Body of pancreas (tissue), 4 donors: ENCODE data around the gene MMRN1. TPM values are rescaled to one million over a fixed set of nuclear protein-coding genes. Genes with fewer than 3 reads are reported as not detected.
A peak's percentile ranks its signal among the peaks of the same experiment; 100 is the strongest.

Experiments
- ATAC-seq: fragments of 150-250 bp; one replicate; pipeline ENCODE4 v1.9.1; 2016
- DNase-seq, 4 donors: peaks; one replicate each; pipeline ENCODE4 v3.0.0-alpha.2; 2019
- H3K27ac ChIP-seq, 4 donors: fragments of 200-600 bp; sonication (generic); 1 replicate in 3 of 4; 2 replicates in 1 of 4; pipeline versions ENCODE4 v1.5.1 to v1.6.1; 2016 to 2019; ENCODE audit warnings: mild to moderate bottlenecking in 1 of 4, mixed read lengths in 1 of 4, moderate library complexity in 1 of 4
- H3K27me3 ChIP-seq, 2 donors: fragments of 200-600 bp; sonication (generic); one replicate each; pipeline ENCODE4 v1.6.0; 2016; ENCODE audit warnings: mild to moderate bottlenecking in 1 of 2
- H3K36me3 ChIP-seq, 2 donors: fragments of 200-600 bp; sonication (generic); replicated peaks in 1 of 2; 2 replicates each; pipeline ENCODE4 v1.5.1; 2016; ENCODE audit warnings: low read depth in 2 of 2; ENCODE audit not compliant: insufficient read depth in 1 of 2
- H3K4me1 ChIP-seq: fragments of 200-600 bp; sonication (generic); one replicate; pipeline ENCODE4 v1.6.0; 2016
- H3K4me3 ChIP-seq, 2 donors: fragments of 200-600 bp; sonication (generic); 1 replicate in 1 of 2; 2 replicates in 1 of 2; pipeline ENCODE4 v1.5.1; 2016 to 2019
- H3K9me3 ChIP-seq, 3 donors: fragments of 200-600 bp; sonication (generic); 1 replicate in 2 of 3; 2 replicates in 1 of 3; pipeline ENCODE4 v1.5.1; 2016
- POLR2A ChIP-seq, 3 donors: fragments of 450-650 bp; IDR thresholded peaks; one replicate each; pipeline ENCODE4 v1.6.1; 2016; ENCODE audit warnings: antibody characterized with exemption in 3 of 3, mild to moderate bottlenecking in 2 of 3
- WGBS, 2 donors: methylation state at CpG; one replicate each; pipeline ENCODE4 v1.1.5; 2017; 5-methylcytosine and 5-hydroxymethylcytosine counted together
- intact Hi-C: fragments of 100-400 bp; cut with DNase I; formaldehyde crosslinking; loops from one replicate; pipeline ENCODE4 v1.15.1; 2023
- total RNA-seq, 2 donors: library from RNA; depleted of rRNA; stranded (reverse); fragments of >200 nt; gene quantifications; one replicate each; pipeline ENCODE4 v1.1.0, GENCODE V29; 2016
- TF ChIP-seq, protein P1 (sequence below), 7 experiments: fragments of 450-650 bp in 4 of 7; fragments of 200-600 bp in 3 of 7; sonication (generic) in 3 of 7; IDR thresholded peaks; one replicate each; pipeline ENCODE4 v1.5.1; 2016 to 2019; ENCODE audit warnings: antibody characterized with exemption in 7 of 7

MMRN1 gene
- total RNA-seq, 2 donors from 2014 or later: 8.2 to 33.5 TPM

DNA sequence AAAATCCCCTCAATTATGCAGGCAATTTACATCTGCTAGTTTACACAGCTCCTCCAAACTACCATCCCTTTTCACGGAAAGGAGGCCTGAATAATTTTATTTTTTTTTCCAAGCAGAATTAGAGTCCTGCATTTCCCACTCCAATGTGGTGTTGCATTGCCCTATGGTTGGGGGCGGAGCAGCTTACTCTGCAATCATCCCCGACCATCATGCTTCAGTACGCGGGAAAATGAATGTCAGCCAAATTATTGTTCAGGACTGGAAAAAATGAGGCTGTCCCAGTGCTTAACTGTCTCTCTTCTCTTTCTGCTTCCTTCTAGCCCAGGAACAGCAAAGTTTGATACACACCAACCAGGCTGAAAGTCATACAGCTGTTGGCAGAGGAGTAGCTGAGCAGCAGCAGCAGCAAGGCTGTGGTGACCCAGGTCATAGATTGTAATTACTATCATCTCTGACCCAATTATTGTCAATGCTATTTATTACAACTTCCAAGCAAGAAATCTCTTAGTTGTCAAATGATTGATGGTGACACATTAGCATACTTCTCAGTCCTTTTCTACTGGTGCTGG is 28.3 kb downstream of the MMRN1 start:
- WGBS, 2 donors: 56 to 70% methylated on average over 5 of the region's 5 CpGs
- H3K4me1 ChIP-seq: no peaks in the 10 kb centered on the region
- H3K9me3 ChIP-seq: no peaks in the 10 kb centered on the region
- H3K4me3 ChIP-seq: no peak overlapping the region
- no peaks in the 10 kb centered on the region for H3K27me3 ChIP-seq
- no peak for TF ChIP-seq POLR2A (IDR thresholded peaks at IDR 0.05)
- TF ChIP-seq, protein P1, sequence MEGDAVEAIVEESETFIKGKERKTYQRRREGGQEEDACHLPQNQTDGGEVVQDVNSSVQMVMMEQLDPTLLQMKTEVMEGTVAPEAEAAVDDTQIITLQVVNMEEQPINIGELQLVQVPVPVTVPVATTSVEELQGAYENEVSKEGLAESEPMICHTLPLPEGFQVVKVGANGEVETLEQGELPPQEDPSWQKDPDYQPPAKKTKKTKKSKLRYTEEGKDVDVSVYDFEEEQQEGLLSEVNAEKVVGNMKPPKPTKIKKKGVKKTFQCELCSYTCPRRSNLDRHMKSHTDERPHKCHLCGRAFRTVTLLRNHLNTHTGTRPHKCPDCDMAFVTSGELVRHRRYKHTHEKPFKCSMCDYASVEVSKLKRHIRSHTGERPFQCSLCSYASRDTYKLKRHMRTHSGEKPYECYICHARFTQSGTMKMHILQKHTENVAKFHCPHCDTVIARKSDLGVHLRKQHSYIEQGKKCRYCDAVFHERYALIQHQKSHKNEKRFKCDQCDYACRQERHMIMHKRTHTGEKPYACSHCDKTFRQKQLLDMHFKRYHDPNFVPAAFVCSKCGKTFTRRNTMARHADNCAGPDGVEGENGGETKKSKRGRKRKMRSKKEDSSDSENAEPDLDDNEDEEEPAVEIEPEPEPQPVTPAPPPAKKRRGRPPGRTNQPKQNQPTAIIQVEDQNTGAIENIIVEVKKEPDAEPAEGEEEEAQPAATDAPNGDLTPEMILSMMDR (IDR thresholded peaks at IDR 0.05): no peak
- H3K27ac ChIP-seq: no peak overlapping the region
- intact Hi-C loops: no loop called here
- no peaks in the 10 kb centered on the region for H3K36me3 ChIP-seq
- no peak for ATAC-seq
- DNase-seq: no peak

DNA sequence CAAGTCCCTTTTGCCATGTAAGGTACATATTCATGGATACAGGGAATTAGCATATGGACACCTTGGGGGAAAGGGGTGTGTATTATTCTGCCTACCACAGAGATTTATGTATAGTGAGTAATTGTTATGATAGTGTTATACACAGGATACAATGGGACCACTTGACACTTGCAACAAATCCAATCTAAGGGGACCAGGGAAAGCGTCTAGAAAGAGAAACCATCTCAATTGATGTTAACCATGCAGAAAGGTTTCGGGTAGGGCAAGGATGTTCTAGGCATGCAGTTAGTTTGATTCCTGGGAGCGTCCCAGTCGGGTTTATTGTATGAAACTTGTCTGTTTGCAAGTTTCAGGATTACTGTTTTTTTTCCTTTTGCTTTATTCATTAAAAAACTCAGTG is 34.2 kb downstream of the MMRN1 start:
- H3K27me3 ChIP-seq: no peaks in the 10 kb centered on the region
- H3K36me3 ChIP-seq: no peaks in the 10 kb centered on the region
- H3K27ac ChIP-seq: no peak overlapping the region
- intact Hi-C loops: no loop called here
- DNase-seq: no peak
- peaks cover 0 to 12% (median 0%) of the 10 kb centered on the region in 3 donors for H3K9me3 ChIP-seq
- 69 to 77% methylated on average over 4 of the region's 4 CpGs for whole genome bisulfite sequencing, 2 donors
- TF ChIP-seq, protein P1 (IDR thresholded peaks at IDR 0.05): no peak
- TF ChIP-seq POLR2A (IDR thresholded peaks at IDR 0.05): no peak
- no peaks in the 10 kb centered on the region for H3K4me1 ChIP-seq
- no peak for ATAC-seq
- H3K4me3 ChIP-seq: no peak overlapping the region

DNA sequence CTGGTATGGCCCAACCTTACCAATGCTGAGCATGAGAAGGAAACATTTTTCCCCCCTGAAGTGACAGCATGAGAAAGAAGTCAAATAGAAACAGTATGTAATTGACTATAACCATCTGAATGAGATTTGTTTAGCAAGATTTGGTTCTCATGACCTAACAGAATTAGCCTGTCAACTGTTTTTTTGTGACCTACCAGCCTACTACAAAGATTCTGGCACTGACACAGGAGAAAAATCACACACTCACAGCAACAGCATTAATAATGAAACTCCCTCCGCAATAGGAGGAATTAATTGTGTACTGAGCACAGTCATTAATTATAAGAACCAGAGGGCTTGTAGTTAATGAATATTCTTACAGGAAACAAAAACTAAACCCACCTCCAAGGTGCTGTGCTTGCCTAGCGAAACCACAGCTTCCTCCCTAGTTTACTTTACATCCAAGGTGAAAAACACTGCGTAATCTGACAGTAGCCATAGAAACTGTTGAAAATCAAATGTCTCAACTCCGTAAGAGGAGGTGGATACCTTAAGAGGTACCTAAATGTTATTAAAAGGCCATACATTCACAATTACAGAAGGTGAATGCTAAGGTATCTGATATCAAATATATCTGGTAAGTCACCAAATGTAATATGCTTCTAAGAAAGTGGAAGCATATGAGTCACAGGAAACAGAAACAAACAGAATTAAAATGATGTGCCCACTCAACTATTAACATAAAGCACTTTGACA is 34.9 kb downstream of the MMRN1 start:
- H3K36me3 ChIP-seq: no peaks in the 10 kb centered on the region
- H3K27me3 ChIP-seq: no peaks in the 10 kb centered on the region
- peaks cover 0 to 12% (median 0%) of the 10 kb centered on the region in 3 donors for H3K9me3 ChIP-seq
- ATAC-seq (peak; percentile 71), DNase-seq (no peak)
- TF ChIP-seq, protein P1 (IDR thresholded peaks at IDR 0.05): no peak
- no peak for TF ChIP-seq POLR2A (IDR thresholded peaks at IDR 0.05)
- 29 to 30% methylated on average over 4 of the region's 4 CpGs for whole genome bisulfite sequencing, 2 donors
- H3K4me3 ChIP-seq: no peak overlapping the region
- peak overlapping the region in 3 of 4 donors; percentile 6 to 57 (median 54) for H3K27ac ChIP-seq
- H3K4me1 ChIP-seq: no peaks in the 10 kb centered on the region
- intact Hi-C loops: no loop called here

DNA sequence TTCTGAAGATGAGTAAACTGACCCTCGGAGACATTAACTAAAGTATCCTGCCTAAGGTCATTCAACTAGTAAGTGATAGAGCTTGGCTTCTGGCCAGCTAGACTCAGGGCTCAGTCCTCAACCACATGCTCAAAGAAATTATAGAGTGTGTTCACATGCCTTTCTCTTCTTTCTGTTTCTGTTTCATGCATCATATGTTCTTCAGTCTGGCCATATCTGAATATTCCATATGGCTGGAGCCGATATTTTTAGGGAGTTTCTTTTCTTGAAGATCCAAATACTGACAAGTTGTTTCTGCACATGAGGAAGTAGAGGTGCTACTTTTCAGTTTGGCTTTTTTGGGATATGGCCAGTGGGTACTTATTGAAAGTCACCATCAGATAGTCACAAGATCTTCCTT is 44.9 kb downstream of the MMRN1 start:
- TF ChIP-seq, protein P1 (IDR thresholded peaks at IDR 0.05): no peak
- no peak for TF ChIP-seq POLR2A (IDR thresholded peaks at IDR 0.05)
- Histone ChIP-seq H3K36me3 (no peaks in the 10 kb centered on the region), H3K4me3 (no peak overlapping the region), H3K27ac (no peak overlapping the region), H3K27me3 (no peaks in the 10 kb centered on the region), H3K9me3 (no peaks in the 10 kb centered on the region), H3K4me1 (no peaks in the 10 kb centered on the region)
- ATAC-seq (no peak), DNase-seq (no peak)
- intact Hi-C loops: no loop called here
- 55 to 60% methylated on average over 2 of the region's 2 CpGs for WGBS, 2 donors

DNA sequence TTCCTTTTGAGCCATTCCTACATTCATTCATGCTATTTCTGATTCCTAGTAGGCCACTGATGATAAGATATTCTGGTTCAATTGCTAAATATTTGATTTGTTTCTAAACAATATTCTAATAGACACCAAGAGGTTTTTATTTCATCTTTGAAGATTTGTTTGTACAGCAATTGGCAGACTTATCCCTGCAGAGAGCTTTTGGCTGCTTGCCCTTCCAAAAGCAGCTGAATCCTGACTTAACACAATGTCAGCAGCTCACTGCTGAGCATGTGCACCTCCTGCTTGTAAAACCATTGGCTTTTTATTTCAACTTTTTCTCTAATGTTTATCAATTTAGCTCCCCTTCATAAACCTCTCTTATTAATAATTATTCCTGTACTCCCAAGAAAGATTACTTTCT is 45.3 kb downstream of the MMRN1 start:
- Histone ChIP-seq H3K27me3 (no peaks in the 10 kb centered on the region), H3K9me3 (no peaks in the 10 kb centered on the region), H3K4me1 (no peaks in the 10 kb centered on the region), H3K27ac (no peak overlapping the region), H3K36me3 (no peaks in the 10 kb centered on the region), H3K4me3 (no peak overlapping the region)
- DNase-seq (peak; percentile 15 to 56 (median 36)), ATAC-seq (no peak)
- TF ChIP-seq POLR2A (IDR thresholded peaks at IDR 0.05): no peak
- TF ChIP-seq, protein P1 (IDR thresholded peaks at IDR 0.05): no peak
- intact Hi-C loops: no loop called here
